ENCODE data around the gene PDE4D. TPM values are rescaled to one million over a fixed set of nuclear protein-coding genes. Genes with fewer than 3 reads are reported as not detected.

PDE4D gene
- total RNA-seq, 1 experiment from 2014 or later: 3.3 TPM

- TF ChIP-seq E2F5 (CRISPR knock-in tag; IDR thresholded peaks at IDR 0.05): no peak
- TF ChIP-seq NR1H2 (CRISPR knock-in tag; IDR thresholded peaks at IDR 0.05): no peak
These were observed 306.7 kb downstream of the PDE4D start (continued) for GRCh38 chr5:59586841-59587240.

GRCh38 chr5:59584858-59585846 is 308.4 kb downstream of the PDE4D start:
- Mint-ChIP-seq H3K9me3 (no peaks in the 10 kb centered on the region), H3K27ac (no peak overlapping the region), H3K36me3 (no peaks in the 10 kb centered on the region), H3K27me3 (ENCODE audit: low read depth) (no peaks in the 10 kb centered on the region), H3K4me1 (peaks cover 48% of the 10 kb centered on the region), H3K4me3 (no peak overlapping the region)
- no peak for TF ChIP-seq ZNF425 (CRISPR knock-in tag; conservative IDR thresholded peaks at IDR 0.05)
- TF ChIP-seq FOXJ3 (CRISPR knock-in tag; IDR thresholded peaks at IDR 0.05; ENCODE audit: borderline replicate concordance): no peak
- TF ChIP-seq NFE2L1 (CRISPR knock-in tag; IDR thresholded peaks at IDR 0.05): no peak
- no peak for TF ChIP-seq MYBL2 (CRISPR knock-in tag; IDR thresholded peaks at IDR 0.05)
- no peak for TF ChIP-seq TP53 (CRISPR knock-in tag; IDR thresholded peaks at IDR 0.05)
- no peak for TF ChIP-seq RORB (CRISPR knock-in tag; IDR thresholded peaks at IDR 0.05)
- TF ChIP-seq MAX (CRISPR knock-in tag; IDR thresholded peaks at IDR 0.05): no peak
- no peak for TF ChIP-seq ZNF532 (CRISPR knock-in tag; IDR thresholded peaks at IDR 0.05; ENCODE audit: borderline replicate concordance)
- DNase-seq (ENCODE audit: low spot score) (no peak), ATAC-seq (no peak)
- CTCF ChIA-PET: interaction anchor here (1.1 kb wide), 1 partner anchor 15 kb away, joined by 3 read pairs; no protein-coding TSS in a partner anchor
- POLR2A ChIA-PET: no interaction called here

- Mint-ChIP-seq H3K4me1 (peaks cover 51% of the 10 kb centered on the region), H3K27ac (no peak overlapping the region), H3K4me3 (no peak overlapping the region), H3K36me3 (no peaks in the 10 kb centered on the region), H3K9me3 (no peaks in the 10 kb centered on the region), H3K27me3 (ENCODE audit: low read depth) (no peaks in the 10 kb centered on the region)
- TF ChIP-seq NR2C2 (CRISPR knock-in tag; IDR thresholded peaks at IDR 0.05): no peak
- TF ChIP-seq GABPB1 (CRISPR knock-in tag; IDR thresholded peaks at IDR 0.05): no peak
- no peak for TF ChIP-seq SMAD4 (CRISPR knock-in tag; IDR thresholded peaks at IDR 0.05)
- TF ChIP-seq NR1H2 (CRISPR knock-in tag; IDR thresholded peaks at IDR 0.05): no peak
- TF ChIP-seq GRHL2 (CRISPR knock-in tag; IDR thresholded peaks at IDR 0.05; ENCODE audit: insufficient replicate concordance, severe bottlenecking): no peak
- TF ChIP-seq CREB1 (CRISPR knock-in tag; IDR thresholded peaks at IDR 0.05): no peak
- no peak for TF ChIP-seq EMX1 (CRISPR knock-in tag; IDR thresholded peaks at IDR 0.05)
- no peak for TF ChIP-seq TP53 (CRISPR knock-in tag; IDR thresholded peaks at IDR 0.05)
- TF ChIP-seq ZBTB21 (CRISPR knock-in tag; IDR thresholded peaks at IDR 0.05; ENCODE audit: borderline replicate concordance): no peak
- no peak for TF ChIP-seq CDX4 (CRISPR knock-in tag; IDR thresholded peaks at IDR 0.05; ENCODE audit: borderline replicate concordance)
- TF ChIP-seq TEAD1 (CRISPR knock-in tag; IDR thresholded peaks at IDR 0.05): no peak
- no peak for TF ChIP-seq ZNF671 (CRISPR knock-in tag; IDR thresholded peaks at IDR 0.05)
- ATAC-seq (no peak), DNase-seq (ENCODE audit: low spot score) (no peak)
- ChIA-PET POLR2A (no interaction called here), CTCF (interaction anchor here (0.7 kb wide), 1 partner anchor 77 kb away, joined by 3 read pairs; no protein-coding TSS in a partner anchor)
These were observed 309.5 kb downstream of the PDE4D start for GRCh38 chr5:59583810-59584562.
